ENCODE results near the gene ATG10. TPM values are rescaled to one million over a fixed set of nuclear protein-coding genes. Genes with fewer than 3 reads are reported as not detected.

Gene ATG10
- total RNA-seq, 1 donor from 2014 or later = 6.0 TPM

- no peaks in the 10 kb centered on the region for H3K36me3 ChIP-seq
- no peak for DNase-seq
- intact Hi-C loops (cut with micrococcal nuclease) = no loop called here
- no peak overlapping the region for H3K27ac ChIP-seq (replicated peaks)
- no peak overlapping the region for H3K4me3 ChIP-seq
- H3K27me3 ChIP-seq (ENCODE audit: low read depth) = no peaks in the 10 kb centered on the region
- TF ChIP-seq, protein P1, sequence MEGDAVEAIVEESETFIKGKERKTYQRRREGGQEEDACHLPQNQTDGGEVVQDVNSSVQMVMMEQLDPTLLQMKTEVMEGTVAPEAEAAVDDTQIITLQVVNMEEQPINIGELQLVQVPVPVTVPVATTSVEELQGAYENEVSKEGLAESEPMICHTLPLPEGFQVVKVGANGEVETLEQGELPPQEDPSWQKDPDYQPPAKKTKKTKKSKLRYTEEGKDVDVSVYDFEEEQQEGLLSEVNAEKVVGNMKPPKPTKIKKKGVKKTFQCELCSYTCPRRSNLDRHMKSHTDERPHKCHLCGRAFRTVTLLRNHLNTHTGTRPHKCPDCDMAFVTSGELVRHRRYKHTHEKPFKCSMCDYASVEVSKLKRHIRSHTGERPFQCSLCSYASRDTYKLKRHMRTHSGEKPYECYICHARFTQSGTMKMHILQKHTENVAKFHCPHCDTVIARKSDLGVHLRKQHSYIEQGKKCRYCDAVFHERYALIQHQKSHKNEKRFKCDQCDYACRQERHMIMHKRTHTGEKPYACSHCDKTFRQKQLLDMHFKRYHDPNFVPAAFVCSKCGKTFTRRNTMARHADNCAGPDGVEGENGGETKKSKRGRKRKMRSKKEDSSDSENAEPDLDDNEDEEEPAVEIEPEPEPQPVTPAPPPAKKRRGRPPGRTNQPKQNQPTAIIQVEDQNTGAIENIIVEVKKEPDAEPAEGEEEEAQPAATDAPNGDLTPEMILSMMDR (IDR thresholded peaks at IDR 0.05; ENCODE audit: borderline replicate concordance) = no peak
- no peaks in the 10 kb centered on the region for H3K4me1 ChIP-seq
- H3K9me3 ChIP-seq (replicated peaks) = peaks cover 27% of the 10 kb centered on the region
Observed at GRCh38 chr5:82244854-82245635, 273.2 kb downstream of the ATG10 start.

GRCh38 chr5:82246960-82247574, 275.2 kb downstream of the ATG10 start:
- intact Hi-C loops (cut with micrococcal nuclease) = no loop called here
- DNase-seq = no peak
- no peaks in the 10 kb centered on the region for H3K36me3 ChIP-seq
- H3K27me3 ChIP-seq (ENCODE audit: low read depth) = no peaks in the 10 kb centered on the region
- no peaks in the 10 kb centered on the region for H3K4me1 ChIP-seq
- H3K27ac ChIP-seq (replicated peaks) = no peak overlapping the region
- peaks cover 27% of the 10 kb centered on the region for H3K9me3 ChIP-seq (replicated peaks)
- TF ChIP-seq, protein P1 (IDR thresholded peaks at IDR 0.05; ENCODE audit: borderline replicate concordance) = no peak
- H3K4me3 ChIP-seq = no peak overlapping the region

DNA sequence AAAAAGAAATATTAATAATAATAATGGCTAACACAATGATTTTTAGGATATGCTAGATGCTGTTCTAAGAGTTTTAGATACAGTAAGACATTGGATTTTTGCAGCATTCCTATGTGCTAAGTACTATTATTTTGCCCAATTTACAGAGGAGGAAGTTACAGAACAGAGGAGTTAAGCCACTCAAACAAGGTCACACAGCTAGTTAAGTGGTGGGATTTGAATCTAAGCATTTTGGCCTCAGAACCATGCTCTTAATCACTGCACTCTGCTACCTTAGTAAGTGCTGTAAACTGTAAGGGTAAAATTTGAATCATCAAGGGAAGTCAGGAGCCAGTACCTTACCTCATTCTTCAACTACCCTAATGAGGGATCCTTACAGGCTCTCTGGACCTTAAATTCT, 280.9 kb downstream of the ATG10 start:
- DNase-seq = no peak
- intact Hi-C loops (cut with micrococcal nuclease) = no loop called here
- Histone ChIP-seq H3K27me3 (ENCODE audit: low read depth) (no peaks in the 10 kb centered on the region), H3K36me3 (no peaks in the 10 kb centered on the region), H3K4me1 (no peaks in the 10 kb centered on the region), H3K4me3 (no peak overlapping the region), H3K27ac (replicated peaks) (no peak overlapping the region), H3K9me3 (replicated peaks) (peaks cover 6% of the 10 kb centered on the region)
- TF ChIP-seq, protein P1 (IDR thresholded peaks at IDR 0.05; ENCODE audit: borderline replicate concordance) = no peak

- no peak for DNase-seq
- Histone ChIP-seq H3K4me1 (peaks cover 6% of the 10 kb centered on the region), H3K4me3 (no peak overlapping the region), H3K27me3 (ENCODE audit: low read depth) (no peaks in the 10 kb centered on the region), H3K27ac (replicated peaks) (no peak overlapping the region), H3K9me3 (replicated peaks) (no peaks in the 10 kb centered on the region), H3K36me3 (no peaks in the 10 kb centered on the region)
- intact Hi-C loops (cut with micrococcal nuclease) = no loop called here
- TF ChIP-seq, protein P1 (IDR thresholded peaks at IDR 0.05; ENCODE audit: borderline replicate concordance) = no peak
Observed at GRCh38 chr5:82255844-82256243, 284.0 kb downstream of the ATG10 start.

DNA sequence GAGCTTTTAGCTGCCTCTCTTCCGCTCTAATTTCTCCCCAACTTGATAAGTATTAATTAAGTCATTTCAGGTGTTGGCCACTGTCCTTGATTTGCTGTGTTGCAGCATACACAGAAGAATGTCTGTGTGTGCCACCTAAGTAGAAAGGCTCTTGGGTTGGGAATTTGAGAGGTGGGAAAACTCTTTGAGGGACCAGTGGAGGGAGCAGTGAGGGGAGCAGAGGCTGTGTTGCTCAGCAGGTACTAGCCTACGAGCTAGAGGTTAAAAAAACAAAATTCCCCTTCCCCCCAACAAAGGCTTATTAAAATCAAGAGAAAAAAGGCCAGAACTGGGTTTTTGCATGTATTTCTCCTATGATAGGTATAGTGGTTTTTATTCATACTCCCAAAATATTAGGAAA, 285.4 kb downstream of the ATG10 start:
- Histone ChIP-seq H3K4me1 (peaks cover 6% of the 10 kb centered on the region), H3K36me3 (no peaks in the 10 kb centered on the region), H3K4me3 (no peak overlapping the region), H3K27ac (replicated peaks) (no peak overlapping the region), H3K9me3 (replicated peaks) (no peaks in the 10 kb centered on the region), H3K27me3 (ENCODE audit: low read depth) (no peaks in the 10 kb centered on the region)
- DNase-seq = no peak
- TF ChIP-seq, protein P1 (IDR thresholded peaks at IDR 0.05; ENCODE audit: borderline replicate concordance) = no peak
- intact Hi-C loops (cut with micrococcal nuclease) = no loop called here

Data from left ventricle myocardium inferior (tissue), 1 donor.